HS-5 (cell line): Measurements from ENCODE around the gene ADAM12.

ENCODE experiments used
- DNase-seq: peaks from one replicate; pipeline ENCODE4 v3.0.0-alpha.2; 2012; ENCODE audit warnings: low read depth

The ADAM12 gene

GRCh38 chr10:126235091-126235978 is 152.9 kb downstream of the ADAM12 start:
- DNase-seq = no peak

GRCh38 chr10:126234630-126235029 is 153.6 kb downstream of the ADAM12 start:
- no peak for DNase-seq

- DNase-seq = no peak
Measured at GRCh38 chr10:126233182-126234148, 154.8 kb downstream of the ADAM12 start.

GRCh38 chr10:126230587-126230986 is 157.7 kb downstream of the ADAM12 start:
- DNase-seq = no peak

GRCh38 chr10:126229686-126230085 is 158.6 kb downstream of the ADAM12 start:
- no peak for DNase-seq

- DNase-seq = peak; percentile 63
Measured at GRCh38 chr10:126227762-126228134, 160.5 kb downstream of the ADAM12 start.

- DNase-seq = no peak
Measured at GRCh38 chr10:126226988-126227761, 161.1 kb downstream of the ADAM12 start.

- DNase-seq = no peak
Measured at GRCh38 chr10:126226205-126226604, 162.1 kb downstream of the ADAM12 start.

GRCh38 chr10:126225672-126226008 is 162.6 kb downstream of the ADAM12 start:
- no peak for DNase-seq

GRCh38 chr10:126224967-126225671 is 163.2 kb downstream of the ADAM12 start:
- DNase-seq = no peak

- DNase-seq = no peak
Measured at GRCh38 chr10:126223512-126224067, 164.7 kb downstream of the ADAM12 start.

GRCh38 chr10:126222736-126223511 is 165.4 kb downstream of the ADAM12 start:
- DNase-seq = no peak

GRCh38 chr10:126221874-126222273 is 166.4 kb downstream of the ADAM12 start:
- no peak for DNase-seq

GRCh38 chr10:126218778-126219649 is 169.3 kb downstream of the ADAM12 start:
- no peak for DNase-seq

GRCh38 chr10:126218174-126218573 is 170.1 kb downstream of the ADAM12 start:
- no peak for DNase-seq

- DNase-seq = no peak
Measured at GRCh38 chr10:126216632-126216961, 171.7 kb downstream of the ADAM12 start.

- DNase-seq = no peak
Measured at GRCh38 chr10:126215746-126216631, 172.3 kb downstream of the ADAM12 start.

- no peak for DNase-seq
Measured at GRCh38 chr10:126214679-126215078, 173.6 kb downstream of the ADAM12 start.
